ENCODE measurements around the gene POLR2I.

GRCh38 chr19:36106441-36106840, 8.2 kb downstream of the POLR2I start:
- TF ChIP-seq POLR2A (IDR thresholded peaks at IDR 0.05; ENCODE audit: low read length): no peak
- no peak for TF ChIP-seq GATA1 (IDR thresholded peaks at IDR 0.05; ENCODE audit: low read depth, low read length)
